Spleen (tissue), 11 donors: ENCODE data around the gene RALB. TPM values are rescaled to one million over a fixed set of nuclear protein-coding genes. Genes with fewer than 3 reads are reported as not detected.

Experiments used
- DNase-seq: peaks from one replicate; pipeline ENCODE4 v3.0.0-alpha.2; 2020
- H3K27ac ChIP-seq, 8 donors: fragments of 200-600 bp; sonication (generic) in 7 of 8; 1 replicate in 4 of 8; 2 replicates in 4 of 8; pipeline versions ENCODE4 v1.5.0 to v1.8.0; 2016 to 2021; ENCODE audit warnings: inconsistent platforms in 4 of 8, mild to moderate bottlenecking in 4 of 8, moderate library complexity in 1 of 8
- H3K27me3 ChIP-seq, 7 donors: fragments of 200-600 bp; sonication (generic) in 6 of 7; replicated peaks in 1 of 7; 1 replicate in 4 of 7; 2 replicates in 3 of 7; pipeline versions ENCODE4 v1.5.0 to v1.8.0; 2016 to 2021; ENCODE audit warnings: inconsistent platforms in 3 of 7, mild to moderate bottlenecking in 1 of 7
- H3K36me3 ChIP-seq, 6 donors: fragments of 200-600 bp; sonication (generic) in 5 of 6; 1 replicate in 4 of 6; 2 replicates in 2 of 6; pipeline versions ENCODE4 v1.5.0 to v1.8.0; 2016 to 2021; ENCODE audit warnings: inconsistent platforms in 2 of 6
- H3K4me1 ChIP-seq, 6 donors: fragments of 200-600 bp; sonication (generic) in 5 of 6; 1 replicate in 3 of 6; 2 replicates in 3 of 6; pipeline versions ENCODE4 v1.5.0 to v1.8.0; 2016 to 2021; ENCODE audit warnings: inconsistent platforms in 3 of 6
- H3K4me3 ChIP-seq, 8 donors: fragments of 200-600 bp; sonication (generic) in 7 of 8; 1 replicate in 4 of 8; 2 replicates in 4 of 8; pipeline versions ENCODE4 v1.5.0 to v1.8.0; 2016 to 2021; ENCODE audit warnings: inconsistent platforms in 4 of 8, mild to moderate bottlenecking in 4 of 8, moderate library complexity in 2 of 8
- H3K9me3 ChIP-seq, 8 donors: fragments of 200-600 bp; sonication (generic) in 7 of 8; 1 replicate in 4 of 8; 2 replicates in 4 of 8; pipeline versions ENCODE4 v1.5.0 to v1.8.0; 2016 to 2021; ENCODE audit warnings: inconsistent platforms in 4 of 8
- POLR2A ChIP-seq, 3 donors: fragments of 450-650 bp; IDR thresholded peaks; one replicate each; pipeline ENCODE4 v1.5.1; 2017; ENCODE audit warnings: antibody characterized with exemption in 3 of 3, mild to moderate bottlenecking in 1 of 3
- POLR2AphosphoS5 ChIP-seq, 3 donors: sonication (generic); formaldehyde crosslinking; IDR thresholded peaks; one replicate each; pipeline ENCODE4 v1.5.1; 2017; ENCODE audit warnings: antibody characterized with exemption in 3 of 3
- WGBS, 5 donors: extraction: QIAGEN DNeasy Blood & Tissue Kit in 3 of 5; methylation state at CpG; one replicate each; pipeline versions ENCODE4 v1.1.5 to v1.1.7; 2013 to 2018; 5-methylcytosine and 5-hydroxymethylcytosine counted together
- intact Hi-C: fragments of 100-400 bp; cut with DNase I; formaldehyde crosslinking; loops from one replicate; pipeline ENCODE4 v1.15.0; 2023; ENCODE audit warnings: low total_unique reads
- polyA plus RNA-seq, 3 donors: library from polyadenylated mRNA; stranded (reverse); fragments of 200-250 nt; gene quantifications; one replicate each; pipeline ENCODE4 v1.2.1, GENCODE V29; 2013
- total RNA-seq, 7 donors: library from RNA; depleted of rRNA in 3 of 7; stranded (reverse); fragments of >200 nt in 3 of 7; fragmentation: NEBNext Ultra II Directional in 4 of 7; extraction: Animal tissue kit (Norgen Biotek cat#: 25700) in 4 of 7; gene quantifications; one replicate each; pipeline versions ENCODE4 v1.1.0 to v1.2.1, GENCODE V29; 2016 to 2021
- TF ChIP-seq, protein P1 (sequence below), 11 experiments: fragments of 200-600 bp in 7 of 11; fragments of 450-650 bp in 4 of 11; sonication (generic) in 4 of 11; IDR thresholded peaks in 8 of 11; conservative IDR thresholded peaks in 3 of 11; 1 replicate in 7 of 11; 2 replicates in 4 of 11; pipeline versions ENCODE4 v1.4.0 to v1.8.0; 2016 to 2021; ENCODE audit warnings: antibody characterized with exemption in 11 of 11, inconsistent platforms in 4 of 11, mild to moderate bottlenecking in 1 of 11
- donor health status: healthy with polysubstance abuse.
- donor health status: DM: no; HTN: no; CAD: no; lungs with moderate emphysema.
- donor health status: DM: no; HTN: no; CAD: no.
- donor health status: Bipolar disorder and iron deficiency.
- donor health status: healthy.
- donor health status: DM: no; HTN: no; CAD: no.
- donor health status: DM: yes; HTN: yes; CAD: no.

The RALB gene
- total and polyA plus RNA-seq, 10 donors: 26.6 to 126 (median 79.5) TPM

DNA sequence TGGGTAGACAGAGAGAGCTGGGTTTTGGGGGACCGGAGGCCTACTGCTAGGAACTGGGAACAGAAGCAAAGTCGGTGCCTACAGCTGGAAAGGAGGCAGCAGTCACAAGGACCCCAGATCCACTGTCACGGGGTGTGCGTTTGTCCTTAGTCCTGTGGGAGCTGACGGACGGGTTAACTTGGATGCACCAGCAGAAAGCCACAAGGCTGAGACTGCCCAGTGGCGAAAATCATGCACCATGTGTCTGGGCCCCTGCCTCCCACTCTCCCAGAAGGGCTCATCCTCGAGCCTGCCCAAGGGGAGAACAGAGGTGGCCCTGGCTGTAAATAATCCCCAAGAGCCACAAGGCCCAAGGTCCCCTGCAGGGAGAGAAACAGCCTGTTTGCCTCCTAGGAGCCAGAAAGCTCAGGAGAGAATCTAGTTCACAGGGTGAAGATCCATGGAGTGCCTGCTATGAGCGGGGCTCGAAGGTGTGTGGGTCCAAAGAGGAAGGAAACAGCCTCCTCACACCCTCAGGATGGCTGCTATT lies 11.7 kb upstream of the RALB start:
- no peaks in the 10 kb centered on the region for H3K36me3 ChIP-seq
- 83 to 93% (median 86%) methylated on average over 10 of the region's 10 CpGs for WGBS, 5 donors
- intact Hi-C loops: no loop called here
- no peak overlapping the region for H3K4me3 ChIP-seq
- H3K27me3 ChIP-seq: no peaks in the 10 kb centered on the region
- no peak overlapping the region for H3K27ac ChIP-seq
- peak; percentile 52 for DNase-seq
- peaks cover 0 to 35% (median 17%) of the 10 kb centered on the region in 6 donors for H3K4me1 ChIP-seq
- TF ChIP-seq, protein P1, sequence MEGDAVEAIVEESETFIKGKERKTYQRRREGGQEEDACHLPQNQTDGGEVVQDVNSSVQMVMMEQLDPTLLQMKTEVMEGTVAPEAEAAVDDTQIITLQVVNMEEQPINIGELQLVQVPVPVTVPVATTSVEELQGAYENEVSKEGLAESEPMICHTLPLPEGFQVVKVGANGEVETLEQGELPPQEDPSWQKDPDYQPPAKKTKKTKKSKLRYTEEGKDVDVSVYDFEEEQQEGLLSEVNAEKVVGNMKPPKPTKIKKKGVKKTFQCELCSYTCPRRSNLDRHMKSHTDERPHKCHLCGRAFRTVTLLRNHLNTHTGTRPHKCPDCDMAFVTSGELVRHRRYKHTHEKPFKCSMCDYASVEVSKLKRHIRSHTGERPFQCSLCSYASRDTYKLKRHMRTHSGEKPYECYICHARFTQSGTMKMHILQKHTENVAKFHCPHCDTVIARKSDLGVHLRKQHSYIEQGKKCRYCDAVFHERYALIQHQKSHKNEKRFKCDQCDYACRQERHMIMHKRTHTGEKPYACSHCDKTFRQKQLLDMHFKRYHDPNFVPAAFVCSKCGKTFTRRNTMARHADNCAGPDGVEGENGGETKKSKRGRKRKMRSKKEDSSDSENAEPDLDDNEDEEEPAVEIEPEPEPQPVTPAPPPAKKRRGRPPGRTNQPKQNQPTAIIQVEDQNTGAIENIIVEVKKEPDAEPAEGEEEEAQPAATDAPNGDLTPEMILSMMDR (IDR thresholded peaks at IDR 0.05 in 8 of 11, conservative IDR thresholded peaks at IDR 0.05 in 3 of 11): no peak
- TF ChIP-seq POLR2AphosphoS5 (IDR thresholded peaks at IDR 0.05) (no peak), POLR2A (IDR thresholded peaks at IDR 0.05) (no peak)
- H3K9me3 ChIP-seq: peaks cover 0 to 11% (median 3%) of the 10 kb centered on the region in 8 donors

DNA sequence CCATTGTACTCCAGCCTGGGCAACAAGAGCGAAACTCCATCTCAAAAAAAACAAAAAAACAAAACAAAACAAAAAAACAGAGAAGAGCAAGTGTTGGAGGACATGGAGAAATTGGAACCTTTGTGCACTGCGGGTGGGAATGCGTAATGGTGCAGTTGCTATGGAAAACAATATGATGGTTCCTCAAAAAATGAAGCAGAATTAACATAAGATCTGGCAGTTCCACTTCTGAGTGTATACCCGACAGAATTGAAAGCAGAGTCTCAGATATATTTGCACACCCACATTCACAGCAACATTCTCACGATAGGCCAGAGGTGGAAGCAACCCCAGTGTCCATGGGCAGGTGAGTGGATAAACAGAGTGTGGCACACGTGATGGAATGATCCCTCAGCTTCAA lies 11.0 kb upstream of the RALB start:
- H3K36me3 ChIP-seq: no peaks in the 10 kb centered on the region
- intact Hi-C loops: no loop called here
- no peak for DNase-seq
- peaks cover 0 to 11% (median 3%) of the 10 kb centered on the region in 8 donors for H3K9me3 ChIP-seq
- no peak overlapping the region for H3K27ac ChIP-seq
- WGBS, 5 donors: 79 to 89% (median 81%) methylated on average over 6 of the region's 6 CpGs
- H3K27me3 ChIP-seq: no peaks in the 10 kb centered on the region
- TF ChIP-seq POLR2AphosphoS5 (IDR thresholded peaks at IDR 0.05): no peak
- TF ChIP-seq POLR2A (IDR thresholded peaks at IDR 0.05): no peak
- TF ChIP-seq, protein P1 (IDR thresholded peaks at IDR 0.05 in 8 of 11, conservative IDR thresholded peaks at IDR 0.05 in 3 of 11): no peak
- peaks cover 0 to 43% (median 19%) of the 10 kb centered on the region in 6 donors for H3K4me1 ChIP-seq
- H3K4me3 ChIP-seq: no peak overlapping the region

DNA sequence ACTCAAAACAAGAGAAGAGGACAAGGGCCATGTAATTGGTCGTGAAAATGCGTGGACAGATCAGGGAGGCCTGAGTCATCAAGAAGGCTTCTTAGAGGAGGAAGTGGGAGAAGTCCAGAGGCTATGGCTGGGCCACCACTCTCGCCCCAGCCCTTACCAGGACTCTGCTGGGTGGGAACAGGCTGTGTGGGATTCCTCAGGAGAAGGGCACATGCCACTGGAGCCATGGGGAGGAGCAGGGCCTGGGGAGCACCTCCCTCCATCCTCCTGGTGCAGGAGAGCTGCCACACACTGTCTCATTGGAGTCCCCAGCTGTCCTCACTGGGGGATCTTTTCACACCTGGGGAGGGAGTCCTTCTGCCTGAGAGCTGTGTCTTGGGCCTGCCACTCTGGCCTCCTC lies 9.4 kb upstream of the RALB start:
- TF ChIP-seq POLR2AphosphoS5 (IDR thresholded peaks at IDR 0.05) (no peak), POLR2A (IDR thresholded peaks at IDR 0.05) (no peak)
- TF ChIP-seq, protein P1 (IDR thresholded peaks at IDR 0.05 in 8 of 11, conservative IDR thresholded peaks at IDR 0.05 in 3 of 11): no peak
- peaks cover 0 to 11% (median 3%) of the 10 kb centered on the region in 8 donors for H3K9me3 ChIP-seq
- intact Hi-C loops: no loop called here
- H3K27ac ChIP-seq: no peak overlapping the region
- 47 to 87% (median 75%) methylated on average over 3 of the region's 3 CpGs for WGBS, 5 donors
- peak; percentile 71 for DNase-seq
- no peaks in the 10 kb centered on the region for H3K36me3 ChIP-seq
- H3K4me3 ChIP-seq: no peak overlapping the region
- no peaks in the 10 kb centered on the region for H3K27me3 ChIP-seq
- H3K4me1 ChIP-seq: peaks cover 0 to 50% (median 22%) of the 10 kb centered on the region in 6 donors

DNA sequence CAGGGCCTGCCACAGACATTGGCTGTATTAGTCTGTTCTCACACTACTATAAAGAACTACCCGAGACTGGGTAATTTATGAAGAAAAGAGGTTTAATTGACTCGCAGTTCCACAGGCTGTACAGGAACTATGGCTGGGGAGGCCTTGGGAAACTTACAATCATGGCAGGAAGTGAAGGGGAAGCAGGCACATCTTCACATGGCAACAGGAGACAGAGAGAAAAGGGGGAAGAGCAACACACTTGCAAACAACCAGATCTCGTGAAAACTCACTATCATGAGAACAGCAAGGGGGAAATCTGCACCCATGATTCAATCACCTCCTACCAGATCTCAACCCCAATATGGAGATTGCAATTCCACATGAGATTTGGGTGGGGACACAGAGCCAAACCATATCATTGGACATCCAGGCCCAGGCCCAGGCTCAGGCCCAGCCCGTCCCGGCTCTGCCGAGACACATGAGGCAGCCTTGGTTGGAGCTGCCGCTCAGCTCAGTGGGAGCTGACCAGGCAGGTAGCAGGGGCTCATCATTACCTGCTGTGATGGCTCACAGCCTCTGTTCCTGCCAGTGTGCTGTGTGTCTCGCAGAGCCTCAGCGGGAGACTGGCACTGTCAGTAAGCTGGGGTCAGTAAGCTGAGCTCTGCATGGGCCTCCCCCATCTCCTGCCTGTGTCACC lies 8.6 kb upstream of the RALB start:
- peak; percentile 56 for DNase-seq
- 92 to 95% (median 94%) methylated on average over 5 to 9 of the region's 9 CpGs for WGBS, 5 donors
- H3K27ac ChIP-seq: no peak overlapping the region
- intact Hi-C loops: no loop called here
- peaks cover 0 to 52% (median 22%) of the 10 kb centered on the region in 6 donors for H3K4me1 ChIP-seq
- no peak for TF ChIP-seq POLR2AphosphoS5 (IDR thresholded peaks at IDR 0.05)
- TF ChIP-seq POLR2A (IDR thresholded peaks at IDR 0.05): no peak
- TF ChIP-seq, protein P1 (IDR thresholded peaks at IDR 0.05 in 8 of 11, conservative IDR thresholded peaks at IDR 0.05 in 3 of 11): no peak
- no peaks in the 10 kb centered on the region for H3K27me3 ChIP-seq
- no peaks in the 10 kb centered on the region for H3K36me3 ChIP-seq
- no peak overlapping the region for H3K4me3 ChIP-seq
- peaks cover 0 to 11% (median 3%) of the 10 kb centered on the region in 8 donors for H3K9me3 ChIP-seq
